Spleen (tissue), 11 donors: ENCODE data around the gene KRTAP2-2. TPM values are rescaled to one million over a fixed set of nuclear protein-coding genes. Genes with fewer than 3 reads are reported as not detected.
"Not testable (repeated sequence)": the region's sequence is repeated elsewhere in the genome, so short reads cannot be mapped to it uniquely, and the experiment has no call there.

Source experiments
- DNase-seq: peaks from one replicate; pipeline ENCODE4 v3.0.0-alpha.2; 2020
- H3K27ac ChIP-seq, 8 donors: fragments of 200-600 bp; sonication (generic) in 7 of 8; 1 replicate in 4 of 8; 2 replicates in 4 of 8; pipeline versions ENCODE4 v1.5.0 to v1.8.0; 2016 to 2021; ENCODE audit warnings: inconsistent platforms in 4 of 8, mild to moderate bottlenecking in 4 of 8, moderate library complexity in 1 of 8
- H3K27me3 ChIP-seq, 7 donors: fragments of 200-600 bp; sonication (generic) in 6 of 7; replicated peaks in 1 of 7; 1 replicate in 4 of 7; 2 replicates in 3 of 7; pipeline versions ENCODE4 v1.5.0 to v1.8.0; 2016 to 2021; ENCODE audit warnings: inconsistent platforms in 3 of 7, mild to moderate bottlenecking in 1 of 7
- H3K36me3 ChIP-seq, 6 donors: fragments of 200-600 bp; sonication (generic) in 5 of 6; 1 replicate in 4 of 6; 2 replicates in 2 of 6; pipeline versions ENCODE4 v1.5.0 to v1.8.0; 2016 to 2021; ENCODE audit warnings: inconsistent platforms in 2 of 6
- H3K4me1 ChIP-seq, 6 donors: fragments of 200-600 bp; sonication (generic) in 5 of 6; 1 replicate in 3 of 6; 2 replicates in 3 of 6; pipeline versions ENCODE4 v1.5.0 to v1.8.0; 2016 to 2021; ENCODE audit warnings: inconsistent platforms in 3 of 6
- H3K4me3 ChIP-seq, 8 donors: fragments of 200-600 bp; sonication (generic) in 7 of 8; 1 replicate in 4 of 8; 2 replicates in 4 of 8; pipeline versions ENCODE4 v1.5.0 to v1.8.0; 2016 to 2021; ENCODE audit warnings: inconsistent platforms in 4 of 8, mild to moderate bottlenecking in 4 of 8, moderate library complexity in 2 of 8
- H3K9me3 ChIP-seq, 8 donors: fragments of 200-600 bp; sonication (generic) in 7 of 8; 1 replicate in 4 of 8; 2 replicates in 4 of 8; pipeline versions ENCODE4 v1.5.0 to v1.8.0; 2016 to 2021; ENCODE audit warnings: inconsistent platforms in 4 of 8
- POLR2A ChIP-seq, 3 donors: fragments of 450-650 bp; IDR thresholded peaks; one replicate each; pipeline ENCODE4 v1.5.1; 2017; ENCODE audit warnings: antibody characterized with exemption in 3 of 3, mild to moderate bottlenecking in 1 of 3
- POLR2AphosphoS5 ChIP-seq, 3 donors: sonication (generic); formaldehyde crosslinking; IDR thresholded peaks; one replicate each; pipeline ENCODE4 v1.5.1; 2017; ENCODE audit warnings: antibody characterized with exemption in 3 of 3
- WGBS, 5 donors: extraction: QIAGEN DNeasy Blood & Tissue Kit in 3 of 5; methylation state at CpG; one replicate each; pipeline versions ENCODE4 v1.1.5 to v1.1.7; 2013 to 2018; 5-methylcytosine and 5-hydroxymethylcytosine counted together
- intact Hi-C: fragments of 100-400 bp; cut with DNase I; formaldehyde crosslinking; loops from one replicate; pipeline ENCODE4 v1.15.0; 2023; ENCODE audit warnings: low total_unique reads
- polyA plus RNA-seq, 3 donors: library from polyadenylated mRNA; stranded (reverse); fragments of 200-250 nt; gene quantifications; one replicate each; pipeline ENCODE4 v1.2.1, GENCODE V29; 2013
- total RNA-seq, 7 donors: library from RNA; depleted of rRNA in 3 of 7; stranded (reverse); fragments of >200 nt in 3 of 7; fragmentation: NEBNext Ultra II Directional in 4 of 7; extraction: Animal tissue kit (Norgen Biotek cat#: 25700) in 4 of 7; gene quantifications; one replicate each; pipeline versions ENCODE4 v1.1.0 to v1.2.1, GENCODE V29; 2016 to 2021
- TF ChIP-seq, protein P1 (sequence below), 11 experiments: fragments of 200-600 bp in 7 of 11; fragments of 450-650 bp in 4 of 11; sonication (generic) in 4 of 11; IDR thresholded peaks in 8 of 11; conservative IDR thresholded peaks in 3 of 11; 1 replicate in 7 of 11; 2 replicates in 4 of 11; pipeline versions ENCODE4 v1.4.0 to v1.8.0; 2016 to 2021; ENCODE audit warnings: antibody characterized with exemption in 11 of 11, inconsistent platforms in 4 of 11, mild to moderate bottlenecking in 1 of 11
- donor health status: healthy with polysubstance abuse.
- donor health status: DM: no; HTN: no; CAD: no; lungs with moderate emphysema.
- donor health status: DM: no; HTN: no; CAD: no.
- donor health status: Bipolar disorder and iron deficiency.
- donor health status: healthy.
- donor health status: DM: no; HTN: no; CAD: no.
- donor health status: DM: yes; HTN: yes; CAD: no.

Gene KRTAP2-2
- total and polyA plus RNA-seq, 10 donors = not detected

DNA sequence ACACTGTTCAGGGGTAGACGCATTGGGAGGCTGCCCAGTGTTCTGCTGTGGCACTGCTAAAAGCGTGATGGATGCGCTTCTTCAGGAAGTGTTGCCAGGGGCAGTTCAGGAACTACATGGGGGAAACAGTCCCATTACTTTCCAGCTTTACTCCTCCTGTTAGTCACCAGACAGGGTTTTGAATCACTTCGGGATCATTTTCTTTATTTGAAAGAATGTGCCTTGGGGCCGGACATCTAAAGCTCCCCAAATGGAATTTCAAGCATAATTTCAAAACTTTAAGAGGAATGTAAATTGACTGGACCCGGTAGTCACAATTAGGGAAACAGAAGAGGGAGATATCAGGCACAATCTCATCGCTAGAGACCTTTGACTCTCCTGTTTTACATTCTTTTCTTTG, 6.6 kb downstream of the KRTAP2-2 start:
- 71 to 79% (median 76%) methylated on average over 7 of the region's 7 CpGs for WGBS, 5 donors
- no peak for TF ChIP-seq POLR2AphosphoS5 (IDR thresholded peaks at IDR 0.05)
- no peak for TF ChIP-seq POLR2A (IDR thresholded peaks at IDR 0.05)
- TF ChIP-seq, protein P1, sequence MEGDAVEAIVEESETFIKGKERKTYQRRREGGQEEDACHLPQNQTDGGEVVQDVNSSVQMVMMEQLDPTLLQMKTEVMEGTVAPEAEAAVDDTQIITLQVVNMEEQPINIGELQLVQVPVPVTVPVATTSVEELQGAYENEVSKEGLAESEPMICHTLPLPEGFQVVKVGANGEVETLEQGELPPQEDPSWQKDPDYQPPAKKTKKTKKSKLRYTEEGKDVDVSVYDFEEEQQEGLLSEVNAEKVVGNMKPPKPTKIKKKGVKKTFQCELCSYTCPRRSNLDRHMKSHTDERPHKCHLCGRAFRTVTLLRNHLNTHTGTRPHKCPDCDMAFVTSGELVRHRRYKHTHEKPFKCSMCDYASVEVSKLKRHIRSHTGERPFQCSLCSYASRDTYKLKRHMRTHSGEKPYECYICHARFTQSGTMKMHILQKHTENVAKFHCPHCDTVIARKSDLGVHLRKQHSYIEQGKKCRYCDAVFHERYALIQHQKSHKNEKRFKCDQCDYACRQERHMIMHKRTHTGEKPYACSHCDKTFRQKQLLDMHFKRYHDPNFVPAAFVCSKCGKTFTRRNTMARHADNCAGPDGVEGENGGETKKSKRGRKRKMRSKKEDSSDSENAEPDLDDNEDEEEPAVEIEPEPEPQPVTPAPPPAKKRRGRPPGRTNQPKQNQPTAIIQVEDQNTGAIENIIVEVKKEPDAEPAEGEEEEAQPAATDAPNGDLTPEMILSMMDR (IDR thresholded peaks at IDR 0.05 in 8 of 11, conservative IDR thresholded peaks at IDR 0.05 in 3 of 11) = no peak
- Histone ChIP-seq H3K4me1 (no peaks in the 10 kb centered on the region), H3K27me3 (peaks cover 0 to 34% (median 9%) of the 10 kb centered on the region in 7 donors), H3K36me3 (no peaks in the 10 kb centered on the region), H3K9me3 (peaks cover 0 to 5% (median 1%) of the 10 kb centered on the region in 8 donors), H3K27ac (no peak overlapping the region), H3K4me3 (no peak overlapping the region)
- no peak for DNase-seq
- intact Hi-C loops = no loop called here

DNA sequence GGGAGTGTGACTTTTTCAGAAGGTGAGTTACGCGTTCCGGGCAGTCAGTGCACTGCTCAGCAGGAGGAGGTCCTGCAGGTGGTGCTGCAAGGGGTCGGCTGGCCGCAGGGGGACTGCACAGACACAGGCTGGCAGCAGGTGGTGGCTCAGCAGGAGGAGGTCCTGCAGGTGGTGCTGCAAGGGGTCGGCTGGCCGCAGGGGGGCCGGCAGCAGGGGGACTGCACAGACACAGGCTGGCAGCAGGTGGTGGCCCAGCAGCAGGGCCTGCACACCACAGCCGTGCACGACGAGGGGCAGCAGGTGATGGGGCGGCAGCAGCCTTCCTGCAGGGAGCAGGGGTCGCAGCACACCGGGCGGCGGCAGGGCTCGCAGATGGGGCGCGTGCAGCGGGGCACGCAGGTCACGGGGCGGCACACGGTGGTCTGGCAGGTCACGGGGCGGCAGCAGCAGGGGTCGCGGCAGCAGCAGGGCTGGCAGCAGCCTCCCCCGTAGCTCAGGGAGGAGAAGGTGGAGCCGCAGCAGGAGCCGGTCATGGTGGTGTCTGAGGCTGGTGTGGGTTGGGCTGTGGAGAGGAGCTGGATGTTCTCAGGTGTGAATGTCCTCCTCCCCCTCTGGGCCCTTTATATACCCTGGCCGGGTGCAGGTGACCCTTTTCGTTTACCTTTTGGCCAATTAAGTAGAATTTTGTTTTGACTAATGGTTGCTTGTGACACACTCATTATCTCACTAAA, 8.1 kb downstream of the KRTAP2-2 start, which contains the start of gene KRTAP2-1:
KRTAP2-1 (minus strand) TSS at position 582 of the 731 bp plus-strand sequence; CDS start at position 533, 49 bp downstream.
- H3K4me1 ChIP-seq, H3K27ac ChIP-seq, DNase-seq, H3K36me3 ChIP-seq, H3K4me3 ChIP-seq, intact Hi-C loops: not testable (repeated sequence)
- Histone ChIP-seq H3K9me3 (peaks cover 0 to 13% (median 10%) of the 10 kb centered on the region in 8 donors), H3K27me3 (peaks cover 0 to 34% (median 9%) of the 10 kb centered on the region in 7 donors)
- WGBS, 5 donors = 55 to 79% (median 69%) methylated on average over 7 to 10 of the region's 33 CpGs

DNA sequence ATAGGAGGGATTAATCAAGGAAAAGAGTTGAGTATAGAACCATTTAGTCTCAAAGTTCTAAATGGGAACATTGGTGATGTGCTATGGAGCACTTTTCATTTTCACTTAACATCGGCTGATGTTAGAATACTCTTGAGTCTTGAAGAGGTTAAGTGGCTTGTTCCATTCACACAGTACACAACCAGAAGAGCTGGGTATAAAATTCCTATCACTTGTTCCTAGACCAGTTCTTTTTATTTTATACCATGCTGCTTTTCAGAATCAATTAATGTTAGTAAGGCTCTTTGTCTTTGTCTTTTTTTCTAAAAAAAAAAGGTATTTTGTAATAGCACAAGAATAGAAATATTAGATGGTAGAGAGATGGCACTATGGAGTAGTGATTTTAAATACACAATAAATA, 12.1 kb downstream of the KRTAP2-2 start:
- Histone ChIP-seq H3K4me1 (no peaks in the 10 kb centered on the region), H3K36me3 (no peaks in the 10 kb centered on the region), H3K4me3 (no peak overlapping the region), H3K27me3 (peaks cover 0 to 26% (median 2%) of the 10 kb centered on the region in 7 donors), H3K27ac (no peak overlapping the region), H3K9me3 (peaks cover 0 to 13% (median 10%) of the 10 kb centered on the region in 8 donors)
- DNase-seq = no peak
- intact Hi-C loops = no loop called here
- TF ChIP-seq, protein P1 (IDR thresholded peaks at IDR 0.05 in 8 of 11, conservative IDR thresholded peaks at IDR 0.05 in 3 of 11) = no peak
- no peak for TF ChIP-seq POLR2AphosphoS5 (IDR thresholded peaks at IDR 0.05)
- TF ChIP-seq POLR2A (IDR thresholded peaks at IDR 0.05) = no peak
- WGBS, 5 donors = 92 to 100% (median 98%) methylated on average over 1 of the region's 1 CpG

DNA sequence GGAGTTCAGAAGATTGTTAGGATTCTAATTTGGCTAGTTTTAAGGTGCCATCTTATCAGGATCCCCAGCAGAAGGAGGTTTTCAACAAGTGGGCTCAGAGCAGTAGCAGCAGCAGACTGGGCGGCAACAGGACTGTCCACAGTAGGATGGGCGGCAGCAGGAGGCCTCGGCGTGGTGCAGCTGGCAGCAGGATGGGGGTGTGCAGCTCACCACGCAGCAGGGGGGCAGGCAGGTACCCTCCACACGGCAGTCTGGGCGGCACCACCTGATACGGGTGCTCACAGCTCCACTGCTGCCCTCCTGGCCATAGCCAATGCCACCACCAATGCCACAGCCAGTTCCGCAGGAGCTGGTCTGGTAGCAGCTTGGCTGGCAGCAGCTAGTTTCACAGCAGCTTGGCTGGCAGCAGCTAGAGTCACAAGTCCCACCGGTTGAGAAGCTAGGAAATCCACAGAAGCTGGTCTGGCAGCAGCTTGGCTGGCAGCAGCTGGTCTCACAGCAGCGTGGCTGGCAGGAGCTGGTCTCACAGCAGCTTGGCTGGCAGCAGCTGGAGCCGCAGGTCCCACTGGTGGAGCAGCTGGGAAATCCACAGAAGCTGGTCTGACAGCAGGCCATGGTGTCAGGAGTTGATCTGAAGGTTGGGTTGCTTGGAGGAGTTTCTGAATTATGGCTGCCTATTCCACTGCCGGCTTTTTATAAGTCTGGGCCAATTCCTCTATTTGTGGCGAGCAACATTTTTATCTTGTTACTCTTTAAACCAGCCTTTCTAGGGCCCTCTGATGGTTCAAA, 14.1 kb downstream of the KRTAP2-2 start, which contains the start of gene KRTAP1-1:
KRTAP1-1 (minus strand) TSS at position 668 of the 789 bp plus-strand sequence; CDS start at position 615, 53 bp downstream.
- peaks cover 0 to 15% (median 0%) of the 10 kb centered on the region in 7 donors for H3K27me3 ChIP-seq
- H3K27ac ChIP-seq, H3K4me3 ChIP-seq, H3K4me1 ChIP-seq, intact Hi-C loops, H3K36me3 ChIP-seq, DNase-seq: not testable (repeated sequence)
- WGBS, 5 donors = 78 to 93% (median 82%) methylated on average over 8 to 14 of the region's 14 CpGs
- H3K9me3 ChIP-seq = peaks cover 0 to 13% (median 10%) of the 10 kb centered on the region in 8 donors
